Calu3 (cell line): ENCODE results near the gene C14orf39. TPM values are rescaled to one million over a fixed set of nuclear protein-coding genes. Genes with fewer than 3 reads are reported as not detected.
A peak's percentile ranks its signal among the peaks of the same experiment; 100 is the strongest.

Source experiments
- Bru-seq: library from RNA; stranded (reverse); fragments of 400-500 nt; gene quantifications from one replicate; lab custom pipeline; 2021; lab: Mats Ljungman, UMichigan
- BruChase-seq, 2 experiments: library from RNA; stranded (reverse); fragments of 400-500 nt; gene quantifications; one replicate each; lab custom pipeline; 2021; lab: Mats Ljungman, UMichigan
- BruUV-seq: library from RNA; stranded (reverse); fragments of 400-500 nt; replicated peaks from 2 replicates; lab custom pipeline; 2021; lab: Mats Ljungman, UMichigan
- CTCF ChIA-PET: fragments of 300-600 bp; sonication (Branson Sonifier 250); formaldehyde crosslinking; loops from one replicate; lab custom pipeline; 2022; ENCODE audit warnings: antibody characterized with exemption; lab: Charles Lee
- DNase-seq: peaks from one replicate; pipeline ENCODE4 v3.0.0; 2022
- H3K27ac Mint-ChIP-seq: one replicate; pipeline ENCODE4 v1.8.0; 2022; ENCODE audit warnings: mixed read lengths; ENCODE audit not compliant: unreplicated experiment
- H3K27me3 Mint-ChIP-seq: one replicate; pipeline ENCODE4 v1.8.0; 2022; ENCODE audit warnings: mixed read lengths; ENCODE audit not compliant: unreplicated experiment
- H3K36me3 Mint-ChIP-seq: one replicate; pipeline ENCODE4 v1.8.0; 2022; ENCODE audit warnings: mild to moderate bottlenecking, moderate library complexity, mixed read lengths; ENCODE audit not compliant: insufficient read depth, unreplicated experiment
- H3K4me1 Mint-ChIP-seq: one replicate; pipeline ENCODE4 v1.8.0; 2022; ENCODE audit warnings: mild to moderate bottlenecking, low read depth, mixed read lengths; ENCODE audit not compliant: unreplicated experiment
- H3K4me3 Mint-ChIP-seq: one replicate; pipeline ENCODE4 v1.8.0; 2022; ENCODE audit warnings: mild to moderate bottlenecking, low read depth, moderate library complexity, mixed read lengths; ENCODE audit not compliant: unreplicated experiment
- H3K9me3 Mint-ChIP-seq: one replicate; pipeline ENCODE4 v1.8.0; 2022; ENCODE audit warnings: low read depth, mixed read lengths; ENCODE audit not compliant: unreplicated experiment
- intact Hi-C: fragments of 100-400 bp; cut with micrococcal nuclease; formaldehyde crosslinking; loops from one replicate; pipeline ENCODE4 v1.10.0; 2022; ENCODE audit not compliant: unreplicated experiment
- long read RNA-seq: library from polyadenylated mRNA; stranded (forward); transcript quantifications from one replicate; pipeline ENCODE4 v2.0.0, GENCODE V29; 2022
- total RNA-seq: library from RNA; stranded (reverse); gene quantifications from 2 replicates; pipeline ENCODE4 v1.2.3, GENCODE V29; 2022
- TF ChIP-seq, protein P1 (sequence below): fragments of 200-600 bp; IDR thresholded peaks from one replicate; pipeline ENCODE4 v1.8.0; 2022; ENCODE audit warnings: antibody characterized with exemption; ENCODE audit not compliant: unreplicated experiment

The C14orf39 gene
- total RNA-seq (not detected in 2 replicates), Bru-seq, nascent RNA (percentile 7 among the genes with signal in this experiment), BruChase-seq, experiment 1, labeled RNA remaining after a 6-hour chase (percentile 5 among the genes with signal in this experiment), BruChase-seq, experiment 2, labeled RNA remaining after a 2-hour chase (percentile 8 among the genes with signal in this experiment)
- long read RNA-seq = 0 reads

DNA sequence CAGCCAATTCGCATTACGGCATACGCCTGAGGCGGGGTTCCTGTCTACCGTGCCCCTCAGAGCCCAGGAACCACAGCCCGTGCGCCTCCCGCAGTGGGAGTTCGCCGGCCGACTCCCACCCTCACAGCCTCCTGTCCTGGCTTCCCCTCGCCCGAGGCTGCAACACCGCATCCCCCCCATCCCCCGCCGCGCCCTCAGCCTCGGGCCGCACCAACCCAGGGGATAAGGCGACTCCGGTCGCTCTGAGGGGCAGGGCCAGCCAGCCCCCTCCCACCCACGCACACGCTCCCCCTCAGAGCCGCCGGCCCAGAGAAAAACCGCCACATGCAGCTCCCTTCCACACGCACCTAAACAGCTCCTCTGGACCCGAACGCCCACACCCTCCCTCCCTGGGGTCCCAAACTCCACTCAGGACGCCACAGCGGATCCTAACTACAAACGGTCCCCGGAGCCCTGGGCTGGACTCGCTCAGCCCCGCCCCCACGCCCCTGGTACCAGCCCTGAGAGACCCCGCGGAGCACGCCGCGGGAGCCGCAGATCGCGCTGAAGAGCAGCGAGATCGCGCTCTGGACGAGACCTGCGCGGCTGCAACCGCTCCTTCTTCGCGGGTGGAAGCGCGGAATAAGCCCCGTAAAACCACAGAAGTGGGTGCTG is at the start of gene C14orf39:
Gene C14orf39 (minus strand): TSS at position 466 of the 654 bp plus-strand sequence. CDS start 985 bp downstream, outside the sequence.
- no peak within 1 kb of the TSS for H3K4me3 Mint-ChIP-seq
- no peak within 1 kb of the TSS for H3K27ac Mint-ChIP-seq
- intact Hi-C loops = no loop called here
- CTCF ChIA-PET = no interaction called here
- BruUV-seq = no TSS peak
- DNase-seq = no peak
- no peaks in the 10 kb centered on the region for H3K36me3 Mint-ChIP-seq
- TF ChIP-seq, protein P1, sequence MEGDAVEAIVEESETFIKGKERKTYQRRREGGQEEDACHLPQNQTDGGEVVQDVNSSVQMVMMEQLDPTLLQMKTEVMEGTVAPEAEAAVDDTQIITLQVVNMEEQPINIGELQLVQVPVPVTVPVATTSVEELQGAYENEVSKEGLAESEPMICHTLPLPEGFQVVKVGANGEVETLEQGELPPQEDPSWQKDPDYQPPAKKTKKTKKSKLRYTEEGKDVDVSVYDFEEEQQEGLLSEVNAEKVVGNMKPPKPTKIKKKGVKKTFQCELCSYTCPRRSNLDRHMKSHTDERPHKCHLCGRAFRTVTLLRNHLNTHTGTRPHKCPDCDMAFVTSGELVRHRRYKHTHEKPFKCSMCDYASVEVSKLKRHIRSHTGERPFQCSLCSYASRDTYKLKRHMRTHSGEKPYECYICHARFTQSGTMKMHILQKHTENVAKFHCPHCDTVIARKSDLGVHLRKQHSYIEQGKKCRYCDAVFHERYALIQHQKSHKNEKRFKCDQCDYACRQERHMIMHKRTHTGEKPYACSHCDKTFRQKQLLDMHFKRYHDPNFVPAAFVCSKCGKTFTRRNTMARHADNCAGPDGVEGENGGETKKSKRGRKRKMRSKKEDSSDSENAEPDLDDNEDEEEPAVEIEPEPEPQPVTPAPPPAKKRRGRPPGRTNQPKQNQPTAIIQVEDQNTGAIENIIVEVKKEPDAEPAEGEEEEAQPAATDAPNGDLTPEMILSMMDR = no peak
- H3K4me1 Mint-ChIP-seq = no peaks in the 10 kb centered on the region
- H3K27me3 Mint-ChIP-seq = no peaks in the 10 kb centered on the region
- peaks cover under 1% of the 10 kb centered on the region for H3K9me3 Mint-ChIP-seq

DNA sequence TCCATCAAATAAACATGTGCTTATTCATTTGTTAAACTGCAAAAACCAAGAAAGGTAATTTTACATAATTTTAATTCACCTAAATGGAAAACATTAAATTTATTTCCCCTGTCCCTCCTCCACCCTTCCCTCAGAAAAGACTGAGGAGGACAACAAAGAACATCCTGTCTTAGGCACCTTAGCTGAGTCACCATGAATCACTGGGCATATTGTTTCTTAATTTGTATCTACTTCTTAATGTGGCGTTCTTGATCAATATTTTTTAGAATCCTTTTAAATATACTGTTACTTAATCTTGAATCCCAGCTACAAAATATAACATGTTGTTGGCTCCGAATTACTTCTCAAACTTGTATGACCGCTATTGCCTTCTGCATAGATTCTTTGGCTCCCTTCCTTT is 46.6 kb upstream of the C14orf39 start:
- TF ChIP-seq, protein P1 = no peak
- Mint-ChIP-seq H3K9me3 (no peaks in the 10 kb centered on the region), H3K27ac (peak overlapping the region; percentile 23), H3K4me1 (peaks cover 24% of the 10 kb centered on the region), H3K36me3 (no peaks in the 10 kb centered on the region), H3K4me3 (no peak overlapping the region), H3K27me3 (no peaks in the 10 kb centered on the region)
- CTCF ChIA-PET = no interaction called here
- no TSS peak for BruUV-seq
- DNase-seq = no peak
- intact Hi-C loops = no loop called here

GRCh38 chr14:60515511-60516289 is 29.8 kb upstream of the C14orf39 start:
- TF ChIP-seq, protein P1 = no peak
- H3K27ac Mint-ChIP-seq = no peak overlapping the region
- no peak for DNase-seq
- CTCF ChIA-PET = no interaction called here
- H3K4me1 Mint-ChIP-seq = no peaks in the 10 kb centered on the region
- peak overlapping the region; percentile 74 for H3K4me3 Mint-ChIP-seq
- H3K36me3 Mint-ChIP-seq = peaks cover 13% of the 10 kb centered on the region
- no TSS peak for BruUV-seq
- H3K27me3 Mint-ChIP-seq = peaks cover 57% of the 10 kb centered on the region
- H3K9me3 Mint-ChIP-seq = no peaks in the 10 kb centered on the region
- intact Hi-C loops = no loop called here

- peak; percentile 59 for DNase-seq
- no peaks in the 10 kb centered on the region for H3K4me1 Mint-ChIP-seq
- CTCF ChIA-PET = no interaction called here
- TF ChIP-seq, protein P1 = peak; percentile 37
- H3K27me3 Mint-ChIP-seq = peaks cover 51% of the 10 kb centered on the region
- peak overlapping the region; percentile 74 for H3K4me3 Mint-ChIP-seq
- BruUV-seq = no TSS peak
- H3K36me3 Mint-ChIP-seq = peaks cover 13% of the 10 kb centered on the region
- intact Hi-C loops = no loop called here
- no peaks in the 10 kb centered on the region for H3K9me3 Mint-ChIP-seq
- H3K27ac Mint-ChIP-seq = no peak overlapping the region
These were observed 29.1 kb upstream of the C14orf39 start for GRCh38 chr14:60514741-60515491.
